GM21737 (cell line): ENCODE data around the gene GABRR2.

Source experiments
- ATAC-seq: cut with Tn5 transposase; IDR thresholded peaks from one replicate; pipeline ENCODE4 v1.9.1; 2021; ENCODE audit warnings: mild to moderate bottlenecking, moderate library complexity; ENCODE audit not compliant: unreplicated experiment

The GABRR2 gene

DNA sequence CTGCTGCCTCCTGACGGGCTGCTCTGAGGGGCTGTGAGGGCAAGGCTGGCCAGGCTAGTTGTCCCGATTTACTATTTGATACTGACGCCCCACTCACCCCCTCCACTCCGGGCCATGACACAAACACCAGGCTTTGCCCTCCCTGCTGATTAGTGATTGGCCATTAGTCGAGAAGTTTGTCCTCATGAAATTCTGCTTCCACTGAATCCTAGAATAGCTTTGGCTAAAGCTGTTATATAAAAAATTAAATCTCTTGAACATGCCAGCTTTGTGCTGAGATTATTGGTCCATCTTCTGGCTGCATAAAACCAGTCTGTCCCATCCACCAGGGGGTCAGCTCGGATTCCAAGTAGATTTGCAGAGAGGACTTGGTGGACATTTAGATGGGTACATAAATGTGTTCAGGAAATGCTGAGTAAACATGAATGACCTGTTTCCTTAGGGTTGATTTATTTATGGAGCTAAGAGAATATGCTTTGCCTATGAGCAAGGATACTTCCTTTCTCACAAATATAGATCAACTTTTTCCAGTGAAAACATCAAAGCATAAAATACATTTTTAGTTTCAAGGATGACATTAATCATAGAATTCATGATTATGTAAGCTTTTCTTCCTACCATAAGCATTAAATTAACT lies at the start of gene GABRR2:
TSS of gene GABRR2 (minus strand) at position 51 of the 637 bp plus-strand sequence. CDS start 134 bp downstream, outside the sequence.
- ATAC-seq, result no peak

- ATAC-seq, result no peak
Observed at GRCh38 chr6:89364586-89364985, 49.5 kb upstream of the GABRR2 start.

DNA sequence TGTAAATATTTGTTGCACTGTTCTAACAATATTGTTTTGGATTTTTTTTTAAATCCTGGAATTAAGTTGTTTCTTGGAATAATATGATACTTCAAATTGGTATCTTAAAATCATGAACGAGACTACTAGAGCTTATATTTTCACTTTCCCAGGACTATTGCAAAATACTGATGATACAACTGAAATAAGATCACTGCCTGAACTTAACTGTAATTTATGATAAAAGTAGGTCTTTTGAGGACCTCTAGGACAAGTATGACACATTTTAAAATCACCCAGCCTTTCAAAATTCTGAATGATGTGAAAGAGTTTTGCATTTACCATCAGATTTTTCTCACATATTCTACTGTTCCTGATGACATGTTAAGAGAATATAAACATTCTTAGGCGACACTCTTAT lies 46.1 kb upstream of the GABRR2 start:
- no peak for ATAC-seq

DNA sequence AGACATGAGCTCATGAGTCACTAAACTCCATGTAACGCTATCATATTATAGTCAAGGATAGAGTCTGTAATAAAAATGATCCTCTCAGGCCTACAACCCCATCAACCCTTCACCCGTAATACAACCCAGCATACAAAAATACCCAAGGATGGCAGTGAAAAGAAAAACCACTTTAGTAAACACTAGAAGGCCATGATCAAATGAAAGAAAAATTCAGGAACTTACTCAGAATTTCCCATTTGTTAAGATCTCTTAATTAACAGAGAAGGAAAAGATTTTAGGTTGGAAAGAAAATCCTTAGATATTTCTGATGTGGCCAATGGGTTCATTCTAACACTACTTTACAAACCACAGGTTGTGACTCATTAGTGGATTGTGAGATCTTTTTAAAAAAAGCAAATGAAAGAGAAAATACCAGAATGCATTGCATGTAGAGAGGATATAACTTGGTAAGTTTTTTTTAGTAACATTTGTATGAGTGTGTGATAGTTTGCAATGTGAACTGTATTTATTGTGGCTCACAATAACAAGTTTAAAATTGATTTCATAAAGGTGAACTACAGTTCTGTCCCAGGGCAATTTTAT lies 45.4 kb upstream of the GABRR2 start:
- ATAC-seq, result peak; percentile 37

- no peak for ATAC-seq
Observed at GRCh38 chr6:89359561-89359960, 44.5 kb upstream of the GABRR2 start.

DNA sequence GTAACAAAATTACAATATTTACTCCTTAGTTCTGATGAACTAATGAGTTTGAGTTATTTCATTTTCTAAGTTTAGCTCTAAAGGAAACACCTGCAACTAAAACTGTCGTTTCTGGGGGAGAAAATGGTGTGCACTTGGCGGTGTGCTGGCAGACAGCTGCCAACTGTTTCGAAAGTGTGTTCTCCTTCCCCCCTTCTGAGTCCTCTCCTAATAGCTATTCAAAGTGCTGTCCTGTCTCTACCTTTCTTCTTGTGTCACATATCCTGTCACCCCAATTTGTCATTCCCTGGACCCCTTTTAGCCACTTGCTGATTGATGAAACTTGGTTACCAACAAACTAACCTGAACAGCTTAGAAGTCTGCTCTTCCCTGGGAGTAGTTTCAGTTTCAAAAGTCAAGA lies 42.3 kb upstream of the GABRR2 start:
- ATAC-seq, result peak; percentile 40

DNA sequence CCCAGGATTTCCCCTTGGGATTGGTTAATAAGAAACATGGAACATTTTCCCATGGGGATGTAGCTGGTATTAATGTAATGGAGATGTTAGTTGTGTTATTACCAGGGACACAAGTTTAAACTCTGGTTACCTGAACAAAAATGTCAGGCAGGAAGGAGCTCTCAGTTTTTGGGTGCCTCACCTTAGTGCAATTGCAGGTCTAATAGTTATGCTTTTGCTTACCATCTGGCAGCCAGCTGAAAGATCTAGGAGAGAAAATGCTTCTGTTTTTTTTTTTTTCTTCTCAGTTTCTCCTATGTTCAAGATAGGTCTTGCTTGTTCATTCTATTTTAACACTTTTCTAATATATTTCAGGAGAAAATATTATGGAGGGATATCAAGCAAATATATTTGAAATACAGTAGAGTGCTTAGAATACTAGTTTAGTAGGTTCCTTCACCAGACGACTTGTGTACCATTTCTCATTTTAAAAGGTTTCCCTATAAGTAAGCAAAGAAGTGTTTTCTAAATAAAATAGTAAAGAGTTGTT lies 41.6 kb upstream of the GABRR2 start:
- ATAC-seq, result no peak

DNA sequence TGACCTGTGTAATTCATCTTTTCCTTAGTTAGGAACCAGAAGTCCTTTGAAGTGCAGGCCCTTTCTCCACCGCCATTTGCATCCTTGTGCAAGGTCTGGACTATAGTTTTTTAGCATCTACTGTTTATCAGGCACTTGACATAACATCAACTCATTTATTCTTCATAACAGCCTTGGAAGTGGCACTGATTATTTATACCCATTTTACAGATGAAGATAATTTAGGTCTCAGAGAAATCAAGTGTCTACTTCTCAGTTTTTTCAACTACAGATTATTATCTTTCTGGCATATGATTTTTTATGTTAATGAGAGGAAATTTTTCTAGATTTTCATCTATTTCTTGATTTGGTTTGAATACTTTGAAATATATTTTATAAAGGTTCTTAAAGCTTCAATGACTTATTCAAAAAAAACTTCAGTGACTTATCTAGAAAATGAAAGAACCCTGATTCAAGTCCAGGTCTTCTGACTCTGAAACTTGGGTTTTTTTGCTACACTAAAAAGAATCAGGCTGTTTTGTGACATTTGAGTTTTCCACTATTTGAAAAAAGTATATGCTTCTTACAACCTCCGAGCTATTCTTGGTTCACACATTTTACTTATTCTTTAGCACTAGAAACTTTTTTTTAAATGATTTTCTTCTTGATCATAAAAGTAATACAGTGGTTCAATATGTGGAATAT lies 40.6 kb upstream of the GABRR2 start:
- ATAC-seq, result no peak

DNA sequence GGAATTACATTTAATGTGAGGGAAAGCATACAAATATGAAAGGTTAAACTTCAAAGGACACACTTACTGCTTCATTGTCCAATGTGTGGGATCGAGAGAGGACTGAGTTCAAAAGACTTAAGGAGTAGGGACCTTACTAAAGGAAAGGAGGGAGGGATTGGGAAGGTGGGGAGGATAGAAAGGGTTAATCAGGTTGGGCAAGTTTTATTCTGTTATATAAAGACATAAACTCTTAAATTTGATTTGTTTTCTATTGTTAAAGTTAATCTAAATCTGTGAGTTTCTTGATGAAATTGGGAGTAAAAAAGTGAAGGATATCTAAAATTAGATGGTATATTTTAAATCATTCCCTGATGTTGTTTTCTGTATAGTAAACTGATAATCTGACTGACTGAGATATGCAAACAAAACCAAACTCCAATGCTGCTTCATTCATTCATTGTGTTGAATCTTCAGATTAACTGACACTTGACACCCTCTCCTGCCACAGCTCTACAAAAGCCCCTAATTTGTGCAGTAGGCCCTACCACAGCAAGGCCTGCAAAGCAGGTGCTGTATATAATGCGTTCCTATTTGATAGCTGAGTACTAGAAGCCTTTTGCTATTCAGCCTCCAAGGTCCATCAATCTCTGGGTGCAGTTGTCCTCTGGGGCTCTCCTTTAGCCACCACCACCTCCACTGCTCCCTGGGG lies 38.7 kb upstream of the GABRR2 start:
- ATAC-seq, result no peak

- no peak for ATAC-seq
Observed at GRCh38 chr6:89353118-89353556, 38.0 kb upstream of the GABRR2 start.

- peak; percentile 35 for ATAC-seq
Observed at GRCh38 chr6:89352278-89353117, 37.4 kb upstream of the GABRR2 start, which contains the start of gene UBE2J1. Gene UBE2J1, minus strand, starts transcription at chr6:89352722. Its CDS starts 153 bp downstream, at chr6:89352569.

- no peak for ATAC-seq
Observed at GRCh38 chr6:89351671-89352277, 36.7 kb upstream of the GABRR2 start.

- ATAC-seq, result peak; percentile 39
Observed at GRCh38 chr6:89350281-89350966, 35.3 kb upstream of the GABRR2 start.

DNA sequence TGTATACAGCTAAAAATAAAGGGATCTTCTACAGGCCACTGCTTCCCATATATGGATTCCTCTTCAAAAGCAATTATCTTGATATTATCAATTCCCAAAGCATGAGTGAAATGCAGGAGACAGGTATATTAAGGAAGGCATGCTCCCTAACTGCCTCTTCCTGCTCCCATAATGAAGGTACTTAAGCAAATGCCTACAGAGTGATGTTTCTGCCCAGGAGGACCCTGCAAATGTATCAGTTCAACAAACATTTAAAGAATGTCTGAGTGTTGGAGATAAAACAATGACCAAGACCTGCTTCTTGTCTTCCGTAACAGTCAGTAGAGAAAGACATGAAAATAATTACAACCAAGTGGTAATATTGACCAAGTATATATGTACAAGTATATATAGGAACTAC lies 33.3 kb upstream of the GABRR2 start:
- ATAC-seq, result no peak

GRCh38 chr6:89347825-89348224 lies 32.7 kb upstream of the GABRR2 start:
- no peak for ATAC-seq

DNA sequence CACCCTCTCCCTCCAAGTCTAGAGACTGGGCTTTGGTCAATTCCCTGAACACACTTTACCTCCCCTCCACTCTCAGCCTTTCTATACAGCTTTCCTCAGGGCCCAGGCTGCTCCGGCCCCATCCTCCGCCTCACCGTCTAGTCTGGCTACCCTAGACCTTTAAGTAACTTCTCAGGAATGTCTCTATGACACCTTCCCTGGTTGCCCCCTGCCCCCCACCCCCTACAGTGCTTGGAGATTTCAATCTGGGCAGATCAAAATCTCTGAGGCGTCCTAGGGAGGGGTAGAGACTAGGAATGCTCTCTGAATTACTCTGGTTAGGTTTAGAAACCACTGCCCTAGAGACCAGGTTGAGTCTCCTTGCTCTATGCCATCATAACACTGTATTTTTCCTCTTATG lies 31.3 kb upstream of the GABRR2 start:
- no peak for ATAC-seq

DNA sequence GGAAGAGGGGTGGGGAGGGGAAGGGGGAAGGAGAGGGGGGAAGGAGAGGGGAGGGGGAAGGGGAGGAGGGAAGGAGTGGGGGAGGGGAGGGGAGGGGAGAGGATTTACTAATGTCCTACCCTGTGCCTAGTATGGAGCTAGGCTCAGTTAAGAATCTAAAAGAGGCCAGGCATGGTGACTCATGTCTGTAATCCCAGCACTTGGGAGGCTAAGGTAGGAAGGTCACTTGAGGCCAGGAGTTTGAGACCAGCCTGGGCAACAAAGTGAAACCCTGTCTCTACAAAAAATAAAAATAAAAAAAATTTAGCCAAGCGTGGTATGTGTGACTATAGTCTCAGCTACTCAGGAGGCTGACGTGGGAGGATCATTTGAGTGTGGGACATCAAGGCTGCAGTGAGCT lies 24.5 kb upstream of the GABRR2 start:
- ATAC-seq, result no peak

DNA sequence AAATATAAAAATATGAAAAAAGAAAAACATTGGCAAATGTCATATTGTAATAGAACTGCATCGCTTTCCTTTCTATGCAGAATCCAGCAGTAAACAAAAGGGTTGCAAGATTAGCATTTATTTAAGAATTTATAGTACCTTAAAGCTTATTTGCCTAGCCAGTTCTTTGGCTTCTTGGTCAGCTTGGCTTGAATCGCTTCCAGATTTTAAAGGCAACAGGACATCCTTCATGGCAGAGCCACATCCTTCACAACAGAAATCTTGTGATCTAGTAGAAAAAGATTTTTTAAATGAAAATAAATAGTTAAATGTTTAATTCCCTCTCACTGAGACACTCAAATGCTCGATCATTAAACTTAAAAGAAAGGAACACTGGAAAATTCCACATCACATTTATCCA lies 20.1 kb upstream of the GABRR2 start:
- no peak for ATAC-seq

DNA sequence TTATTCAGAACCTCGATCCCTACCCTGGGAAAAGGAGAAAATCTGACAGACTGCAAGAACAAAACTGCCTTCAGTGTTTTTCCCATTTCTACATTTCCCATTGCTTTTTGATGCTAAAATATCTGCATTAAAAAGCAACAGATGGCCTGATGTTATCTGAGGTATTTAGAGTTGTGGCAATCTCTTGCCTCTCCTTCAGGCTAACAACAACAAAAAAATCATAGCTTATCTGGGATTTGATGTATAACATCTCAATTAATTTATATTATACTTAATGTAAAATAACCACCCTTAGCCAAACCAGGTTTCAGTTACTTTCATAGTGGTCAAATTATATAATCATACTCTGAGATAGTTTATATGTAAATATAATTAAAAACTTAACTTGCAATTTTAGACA lies 15.8 kb upstream of the GABRR2 start:
- no peak for ATAC-seq
